HG02610 (cell line): ENCODE results near the gene MCM7.

Experiments used
- ATAC-seq: cut with Tn5 transposase; IDR thresholded peaks from one replicate; pipeline ENCODE4 v1.9.1; 2021; ENCODE audit warnings: mild to moderate bottlenecking, moderate library complexity; ENCODE audit not compliant: unreplicated experiment

Gene MCM7

GRCh38 chr7:100098913-100099312 lies 2.3 kb downstream of the MCM7 start:
- no peak for ATAC-seq

GRCh38 chr7:100095704-100096103 lies 5.5 kb downstream of the MCM7 start:
- ATAC-seq, result no peak

- ATAC-seq, result no peak
These were observed 5.9 kb downstream of the MCM7 start for GRCh38 chr7:100095289-100095688.

- no peak for ATAC-seq
These were observed 7.2 kb downstream of the MCM7 start for GRCh38 chr7:100093925-100094486.

GRCh38 chr7:100093498-100093897 lies 7.7 kb downstream of the MCM7 start:
- ATAC-seq, result no peak

- ATAC-seq, result no peak
These were observed 8.1 kb downstream of the MCM7 start for GRCh38 chr7:100093054-100093453.

- ATAC-seq, result no peak
These were observed 9.6 kb downstream of the MCM7 start for GRCh38 chr7:100091411-100092181.

- no peak for ATAC-seq
These were observed 10.4 kb downstream of the MCM7 start for GRCh38 chr7:100090527-100091410.

- ATAC-seq, result no peak
These were observed 11.6 kb downstream of the MCM7 start for GRCh38 chr7:100089458-100090196.

- no peak for ATAC-seq
These were observed 12.4 kb downstream of the MCM7 start, which contains the start of gene COPS6 for GRCh38 chr7:100088621-100089457. Gene COPS6, plus strand, starts transcription at chr7:100088969. Its CDS starts 22 bp downstream, at chr7:100088991.

- ATAC-seq, result no peak
These were observed 13.0 kb downstream of the MCM7 start for GRCh38 chr7:100088095-100088620.

- no peak for ATAC-seq
These were observed 14.0 kb downstream of the MCM7 start for GRCh38 chr7:100087055-100087750.

- ATAC-seq, result no peak
These were observed 15.7 kb downstream of the MCM7 start for GRCh38 chr7:100085515-100085914.

GRCh38 chr7:100082978-100083377 lies 18.2 kb downstream of the MCM7 start:
- no peak for ATAC-seq

GRCh38 chr7:100081535-100082102 lies 19.6 kb downstream of the MCM7 start, which contains the start of gene ZNF3:
Gene ZNF3, minus strand, starts transcription at chr7:100081723. Its CDS starts 4,366 bp downstream, at chr7:100077357.
- ATAC-seq, result peak; percentile 83

- no peak for ATAC-seq
These were observed 20.2 kb downstream of the MCM7 start for GRCh38 chr7:100080907-100081534.

- no peak for ATAC-seq
These were observed 22.1 kb downstream of the MCM7 start for GRCh38 chr7:100079024-100079560.

GRCh38 chr7:100077205-100077604 lies 24.0 kb downstream of the MCM7 start:
- no peak for ATAC-seq
